ENCODE measurements around the gene CPSF4. TPM values are rescaled to one million over a fixed set of nuclear protein-coding genes. Genes with fewer than 3 reads are reported as not detected.
"Not testable (repeated sequence)": the region's sequence is repeated elsewhere in the genome, so short reads cannot be mapped to it uniquely, and the experiment has no call there.

The CPSF4 gene
- polyA plus RNA-seq, 4 donors: 30.3 to 31.5 (median 30.5) TPM

DNA sequence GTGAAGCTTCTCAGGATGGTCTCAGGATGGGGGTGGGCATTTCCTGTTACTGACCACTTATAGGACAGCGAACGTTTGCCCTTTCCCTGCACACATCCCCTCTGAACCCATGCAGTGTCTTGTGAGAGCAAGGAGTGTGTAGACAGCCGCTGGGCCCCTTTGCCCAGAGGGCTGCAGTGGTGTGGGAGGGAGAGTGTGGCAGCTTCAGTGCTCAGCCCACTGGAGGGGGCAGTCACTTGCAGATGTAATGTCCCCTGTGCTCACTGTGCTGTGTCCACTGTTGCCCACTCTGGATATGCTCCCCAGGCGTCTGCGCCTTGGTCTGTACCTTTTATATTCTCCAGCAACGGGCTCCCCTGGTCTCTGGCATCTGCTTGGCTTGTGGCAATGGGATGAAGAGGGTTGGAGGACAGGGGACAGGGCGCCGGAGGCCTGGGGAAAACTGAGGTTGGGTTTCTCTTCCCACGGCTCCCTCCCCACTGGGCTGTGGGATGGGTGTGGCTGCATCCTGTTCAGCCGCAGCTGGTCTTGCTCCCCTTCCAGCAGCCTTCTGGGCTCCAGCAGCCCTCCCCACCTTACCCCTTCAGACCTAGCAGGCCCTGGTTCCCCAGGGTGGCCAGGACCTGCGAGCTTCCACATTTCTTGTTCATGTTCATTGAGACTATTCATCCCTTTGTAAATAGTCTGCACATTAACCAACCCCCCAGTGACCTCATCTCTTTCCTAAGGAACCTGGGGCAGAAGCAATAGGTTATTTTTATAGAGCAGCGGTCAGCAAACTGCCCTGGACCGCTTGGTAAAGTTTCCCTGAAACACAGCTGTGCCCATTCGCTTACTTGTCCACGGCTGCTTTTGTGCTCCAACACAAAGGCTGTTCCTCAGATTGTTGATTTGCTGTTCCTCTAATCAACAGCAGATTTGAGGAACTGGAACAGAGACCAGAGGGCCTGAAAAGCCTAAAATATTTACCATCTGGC is 40.0 kb downstream of the CPSF4 start:
- DNase-seq (ENCODE audit: low read depth in 4 of 4, low spot score in 3 of 4): no peak

DNA sequence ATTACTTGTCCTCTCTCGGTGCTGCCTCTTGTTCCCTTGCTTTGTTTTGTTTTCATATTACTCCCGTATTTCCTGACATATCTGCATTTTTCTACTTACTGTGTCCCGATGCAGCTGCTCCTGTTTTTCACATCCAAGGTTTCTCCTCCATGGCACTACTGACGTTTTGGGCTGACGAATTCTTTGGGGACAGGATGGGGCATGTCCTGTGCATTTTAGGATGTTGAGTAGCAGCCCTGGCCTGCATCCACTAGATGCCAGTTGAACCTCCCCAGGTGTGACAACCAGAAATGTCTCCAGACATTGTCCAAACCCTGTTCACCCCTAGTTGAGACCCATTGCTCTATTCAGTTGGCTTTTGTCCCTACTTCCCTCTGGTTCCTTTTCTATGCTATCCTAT is 46.4 kb downstream of the CPSF4 start:
- no peak for DNase-seq (ENCODE audit: low read depth in 4 of 4, low spot score in 3 of 4)

DNA sequence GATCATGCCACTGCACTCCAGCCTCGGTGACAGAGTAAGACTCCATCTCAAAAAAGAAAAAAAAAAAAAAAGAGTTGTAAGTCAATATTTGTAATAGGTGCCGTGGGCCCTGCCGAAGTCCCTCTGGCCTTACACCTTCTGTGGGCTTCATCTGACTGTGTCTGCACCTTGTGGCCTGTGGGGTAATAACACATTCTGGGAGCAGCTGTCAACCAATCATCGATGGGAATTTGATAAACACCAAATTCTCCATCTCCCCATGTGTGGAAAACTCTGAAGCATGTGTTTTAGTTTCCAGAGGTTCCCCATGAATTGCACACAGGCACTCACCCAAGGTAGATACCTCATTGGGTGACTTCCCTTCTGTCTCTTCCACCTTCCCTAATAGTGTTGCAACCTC is 50.5 kb downstream of the CPSF4 start:
- DNase-seq (ENCODE audit: low read depth in 4 of 4, low spot score in 3 of 4): no peak

DNA sequence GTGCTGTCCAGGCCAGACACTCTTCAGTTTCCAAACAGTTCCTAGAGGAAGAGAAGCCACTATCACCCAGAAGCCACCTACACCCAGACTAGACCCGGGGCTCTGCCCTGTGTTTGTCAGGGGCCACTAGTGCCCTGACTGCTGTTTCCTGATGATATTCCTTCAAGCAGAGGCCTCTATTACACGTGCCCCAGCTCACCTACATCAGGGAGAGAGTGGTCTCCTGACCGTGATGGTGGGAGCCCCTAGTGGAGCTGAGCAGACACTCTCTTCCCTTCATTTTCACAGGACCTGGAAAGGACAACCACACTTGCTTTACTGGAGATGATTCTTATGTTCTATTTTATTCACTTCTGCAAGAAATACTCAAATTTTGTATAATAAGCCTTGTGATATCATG is 52.1 kb downstream of the CPSF4 start:
- DNase-seq (ENCODE audit: low read depth in 4 of 4, low spot score in 3 of 4): no peak

DNA sequence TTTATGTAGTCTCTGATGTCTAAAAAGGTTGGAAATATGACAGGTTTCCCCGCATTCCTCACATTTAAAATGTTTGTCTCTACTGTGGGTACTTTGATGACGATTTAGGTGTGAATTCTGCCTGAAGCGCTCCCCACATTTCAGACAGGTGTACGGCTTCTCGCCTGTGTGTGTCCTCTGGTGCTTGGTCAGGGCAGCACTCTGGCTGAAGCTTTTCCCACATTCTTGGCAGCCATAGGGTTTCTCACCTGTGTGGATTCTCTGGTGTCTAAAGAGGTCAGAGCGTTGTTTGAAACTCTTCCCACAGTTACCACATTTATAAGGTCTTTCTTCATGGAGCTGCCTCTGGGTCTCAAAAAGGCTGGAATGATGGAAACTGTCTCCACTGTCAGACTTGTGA is 55.1 kb downstream of the CPSF4 start:
- DNase-seq (ENCODE audit: low read depth in 4 of 4, low spot score in 3 of 4): no peak

DNA sequence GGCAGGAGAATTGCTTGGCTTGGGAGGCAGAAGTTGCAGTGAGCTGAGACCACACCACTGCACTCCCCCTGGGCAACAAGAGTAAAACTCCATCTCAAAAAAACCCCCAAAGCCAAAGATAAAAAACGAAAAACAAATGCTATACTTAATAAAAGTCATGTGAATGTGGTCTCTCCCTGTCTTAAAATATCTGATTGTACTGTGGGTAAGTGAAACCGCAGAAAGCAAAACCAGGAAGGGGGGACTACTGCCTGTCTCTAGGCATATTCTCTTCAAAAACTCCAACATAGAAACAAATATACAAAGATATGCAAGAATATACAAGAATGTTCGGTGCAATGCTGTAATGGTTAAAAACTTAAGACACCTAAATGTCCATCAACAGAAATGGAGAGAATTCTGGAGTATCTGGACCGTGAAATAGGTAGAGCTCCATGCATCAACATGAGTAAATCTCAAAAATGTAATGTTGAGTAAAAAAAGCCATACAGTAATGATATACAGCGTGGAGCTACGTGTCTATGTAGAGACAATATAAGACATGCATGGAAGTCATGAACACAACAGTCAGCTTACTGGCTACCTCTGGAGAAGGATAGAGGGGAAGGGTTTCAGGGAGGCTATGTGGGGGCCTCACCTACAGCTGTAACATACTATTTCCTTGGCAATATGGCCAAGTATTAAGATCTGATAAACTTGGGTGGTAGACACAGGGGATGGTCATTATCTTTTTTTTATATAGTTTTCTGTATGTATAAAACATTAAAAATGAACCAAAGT is 59.2 kb downstream of the CPSF4 start:
- no peak for DNase-seq (ENCODE audit: low read depth in 4 of 4, low spot score in 3 of 4)

DNA sequence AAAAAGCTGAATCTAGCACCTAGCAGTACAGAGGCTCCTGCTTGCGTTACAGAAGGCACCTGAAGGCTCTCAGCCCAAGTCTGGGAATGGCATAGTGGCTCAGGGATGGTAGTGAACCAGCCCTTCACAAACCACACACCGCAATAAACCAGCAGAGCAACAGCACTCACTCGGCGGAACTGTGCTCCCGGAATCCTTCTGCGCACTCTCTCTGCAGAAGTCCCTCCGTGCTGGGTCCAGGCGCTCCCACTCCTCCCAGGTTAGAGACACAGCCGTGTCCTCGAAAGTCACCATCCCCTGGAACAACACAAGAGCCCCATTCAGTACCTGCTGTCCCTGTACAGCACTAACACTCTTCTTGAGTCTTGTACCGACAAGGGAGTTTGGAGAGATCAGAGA is 59.8 kb downstream of the CPSF4 start:
- DNase-seq (ENCODE audit: low read depth in 4 of 4, low spot score in 3 of 4): no peak

DNA sequence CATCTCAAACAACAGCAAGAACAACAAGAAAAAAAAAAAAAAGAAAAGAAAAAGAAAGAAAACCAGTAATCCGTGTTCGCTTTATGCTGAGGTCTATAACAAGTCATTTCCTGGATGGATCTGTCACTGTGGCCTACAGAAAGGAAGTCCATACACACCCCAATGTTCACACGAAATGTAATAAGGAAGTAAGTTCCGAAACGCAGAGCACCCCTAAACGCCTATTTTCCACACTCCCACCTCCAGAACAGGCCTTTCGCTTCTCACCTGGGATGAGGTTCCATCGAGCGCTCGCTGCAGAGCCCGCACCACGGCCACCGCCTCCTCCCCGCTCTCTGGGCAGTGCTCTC is 60.6 kb downstream of the CPSF4 start:
- no peak for DNase-seq (ENCODE audit: low read depth in 4 of 4, low spot score in 3 of 4)

DNA sequence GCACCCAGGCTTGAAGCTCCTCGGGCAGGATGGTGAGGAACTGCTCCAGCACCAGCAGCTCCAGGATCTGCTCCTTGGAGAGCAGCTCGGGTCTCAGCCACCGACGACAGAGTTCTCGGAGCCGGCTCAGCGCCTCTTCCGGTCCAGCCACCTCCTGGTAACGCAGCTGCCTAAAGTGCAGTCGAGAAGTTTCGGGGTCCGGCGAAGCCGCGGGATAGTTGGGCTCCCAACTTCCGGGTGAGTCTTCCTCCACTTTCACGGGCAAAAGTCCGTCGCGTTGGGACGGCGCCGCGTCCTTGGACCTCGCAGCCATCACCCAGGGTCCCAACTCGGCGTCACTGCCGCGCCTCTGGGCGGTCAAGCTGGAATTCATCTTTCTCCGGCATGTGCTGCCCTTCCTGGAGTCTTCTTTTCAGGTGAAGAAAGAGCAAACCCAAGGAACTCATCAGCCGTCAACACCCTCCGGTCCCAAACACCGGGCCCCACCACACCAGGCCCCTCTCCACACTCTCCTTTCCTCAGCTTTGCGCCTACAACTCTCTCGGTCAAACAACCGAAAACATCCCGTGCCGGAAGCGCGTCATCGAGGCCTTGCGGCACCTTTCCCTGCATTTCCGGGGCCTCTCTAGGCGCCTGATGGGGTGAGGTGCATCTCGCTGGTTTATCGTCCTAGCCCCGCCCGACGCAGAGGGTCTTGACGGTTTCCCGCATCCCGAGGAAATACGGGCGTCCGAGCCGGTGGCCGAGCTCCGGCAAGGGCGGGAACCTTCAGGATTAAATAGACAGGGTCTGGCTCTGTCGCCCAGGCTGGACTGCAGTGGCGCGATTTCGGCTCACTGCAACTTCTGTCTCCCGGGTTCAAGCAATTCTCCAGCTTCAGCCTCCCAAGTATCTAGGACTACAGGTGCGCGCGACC is 61.2 kb downstream of the CPSF4 start, which contains the start of gene ZNF394:
Gene ZNF394 (minus strand): TSS at position 561 of the 916 bp plus-strand sequence. CDS start 188 bp downstream, at position 373.
- DNase-seq (ENCODE audit: low read depth in 4 of 4, low spot score in 3 of 4): peak; percentile 84 to 92 (median 88)

DNA sequence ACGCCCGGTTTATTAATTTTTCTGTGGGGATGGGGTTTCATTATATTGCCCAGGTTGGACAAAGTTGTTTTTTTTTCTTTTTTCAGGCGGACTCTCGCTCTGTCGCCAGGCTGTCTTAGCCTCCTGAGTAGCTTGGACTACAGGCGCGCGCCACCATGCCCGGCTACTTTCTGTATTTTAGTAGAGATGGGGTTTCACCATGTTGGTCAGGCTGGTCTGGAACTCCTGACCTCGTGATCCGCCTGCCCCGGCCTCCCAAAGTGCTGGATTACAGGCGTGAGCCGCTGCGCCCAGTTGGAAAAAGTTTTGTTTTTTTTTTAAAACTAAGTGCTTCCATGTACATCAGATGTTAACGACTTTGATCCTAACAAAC is 61.9 kb downstream of the CPSF4 start:
- DNase-seq (ENCODE audit: low read depth in 4 of 4, low spot score in 3 of 4): no peak

DNA sequence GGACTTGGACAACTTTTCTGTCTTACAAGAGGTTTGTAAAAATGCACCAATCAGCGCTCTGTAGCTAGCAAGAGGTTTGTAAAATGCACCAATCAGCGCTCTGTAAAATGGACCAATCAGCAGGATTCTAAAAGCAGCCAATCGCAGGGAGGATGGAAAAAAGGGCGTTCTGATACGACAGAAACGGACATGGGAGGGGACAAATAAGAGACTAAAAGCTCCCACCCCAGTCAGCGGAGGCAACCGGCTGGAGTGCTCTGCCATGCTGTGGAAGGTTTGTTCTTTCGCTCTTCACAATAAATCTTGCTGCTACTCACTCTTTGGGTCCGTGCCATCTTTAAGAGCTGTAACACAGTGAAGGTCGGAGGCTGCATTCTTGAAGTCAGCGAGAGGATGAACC is 62.5 kb downstream of the CPSF4 start:
- DNase-seq (ENCODE audit: low read depth in 4 of 4, low spot score in 3 of 4): not testable (repeated sequence)

DNA sequence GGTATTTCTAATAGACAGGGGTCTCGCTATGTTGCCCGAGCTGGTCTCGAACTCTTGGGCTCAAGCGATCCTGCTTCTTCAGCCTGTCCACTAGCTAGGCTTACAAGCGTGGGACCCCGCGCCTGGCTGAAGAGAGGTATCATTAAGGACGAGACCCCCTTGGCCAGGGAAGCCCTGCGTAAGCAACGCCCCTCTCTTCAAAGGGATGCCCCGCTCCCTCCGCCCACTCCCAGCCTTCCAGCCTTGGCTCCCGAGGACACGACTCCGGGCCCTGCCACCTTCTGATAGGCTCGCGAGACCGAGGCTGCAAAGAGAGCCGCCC is 65.5 kb downstream of the CPSF4 start:
- peak in 1 of 4 donors; percentile 97 for DNase-seq (ENCODE audit: low read depth in 4 of 4, low spot score in 3 of 4)

DNA sequence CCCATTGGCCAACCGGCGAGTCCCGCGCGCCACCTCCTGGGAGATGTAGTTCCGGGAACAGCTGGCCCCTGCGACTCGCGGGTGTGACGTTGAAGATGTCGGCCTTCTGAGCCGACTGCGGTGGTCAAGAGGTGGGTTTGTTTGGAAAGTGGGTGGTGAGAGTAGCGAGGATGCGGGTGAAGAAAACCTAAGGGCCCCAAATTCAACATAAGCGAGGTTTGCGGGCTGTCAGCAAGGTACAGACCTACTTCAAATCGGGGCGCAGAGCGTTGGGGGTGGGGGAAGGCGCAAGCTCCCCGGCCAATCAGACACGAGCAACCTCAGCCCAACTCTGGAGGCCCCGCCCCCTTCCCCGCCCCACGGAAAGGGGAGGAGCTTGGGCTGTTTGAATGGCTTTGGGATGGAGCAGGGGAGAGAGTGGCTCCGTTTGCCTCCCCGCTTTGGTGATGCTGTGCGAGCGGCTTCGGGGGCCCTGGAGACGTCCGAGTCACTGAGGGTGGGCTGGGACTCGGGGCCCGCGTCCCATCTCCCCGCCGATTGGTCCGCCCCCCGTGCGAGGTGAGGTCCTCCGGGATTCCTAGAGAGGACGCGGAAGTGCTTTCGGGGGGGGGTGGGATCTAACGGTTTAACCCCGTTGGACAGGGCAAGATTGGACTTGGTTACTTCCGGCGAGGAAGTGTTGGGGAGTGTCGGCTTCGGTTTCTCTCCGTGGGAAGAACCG is 66.0 kb downstream of the CPSF4 start, which contains the start of gene ZKSCAN5:
Gene ZKSCAN5 (plus strand): TSS at position 60 of the 721 bp plus-strand sequence. CDS start 1,383 bp downstream, outside the sequence.
- peak; percentile 94 to 99 (median 97) for DNase-seq (ENCODE audit: low read depth in 4 of 4, low spot score in 3 of 4)

DNA sequence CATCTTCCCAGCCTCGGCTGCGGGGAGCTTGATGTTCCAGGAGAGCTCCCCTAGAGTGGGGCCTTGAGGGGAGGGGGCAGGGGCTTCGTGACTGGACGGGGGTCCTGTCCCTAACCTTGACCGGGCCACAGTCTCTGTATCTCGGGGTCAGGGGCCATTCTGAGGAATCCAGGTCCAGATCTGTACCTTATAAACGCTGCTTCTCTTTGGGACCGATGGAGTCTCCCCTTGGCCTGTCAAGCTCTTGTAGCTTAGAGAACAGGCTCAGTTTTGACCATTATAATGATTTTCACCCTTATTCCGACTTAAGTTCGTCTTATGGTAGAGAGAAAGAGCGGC is 66.5 kb downstream of the CPSF4 start:
- DNase-seq (ENCODE audit: low read depth in 4 of 4, low spot score in 3 of 4): no peak

Other genes starting within 250 kb of the CPSF4 start
- not detected for gene KPNA7, start 230.8 kb upstream of the CPSF4 start, polyA plus RNA-seq (ENCODE audit: insufficient read length in 4 of 4)
- gene MYH16, start 166.1 kb upstream of the CPSF4 start, polyA plus RNA-seq (ENCODE audit: insufficient read length in 4 of 4): under 1 TPM in 3 of 4 donors, not detected in 1; 0.04 to 0.10 (median 0.06) TPM
- 100 to 1,000 TPM; 112 to 122 (median 116) TPM for gene ARPC1A, start 113.0 kb upstream of the CPSF4 start, polyA plus RNA-seq (ENCODE audit: insufficient read length in 4 of 4)
- 10 to 100 TPM; 30.6 to 42.7 (median 32.5) TPM for gene ARPC1B, start 64.2 kb upstream of the CPSF4 start, polyA plus RNA-seq (ENCODE audit: insufficient read length in 4 of 4)
- gene PDAP1, start 30.3 kb upstream of the CPSF4 start, polyA plus RNA-seq (ENCODE audit: insufficient read length in 4 of 4): 100 to 1,000 TPM; 132 to 154 (median 134) TPM
- 100 to 1,000 TPM; 113 to 123 (median 118) TPM for gene BUD31, start 30.0 kb upstream of the CPSF4 start, polyA plus RNA-seq (ENCODE audit: insufficient read length in 4 of 4)
- gene PTCD1, start 145 bp upstream of the CPSF4 start, polyA plus RNA-seq (ENCODE audit: insufficient read length in 4 of 4): 1 to 10 TPM; 3.7 to 6.1 (median 4.5) TPM
- 100 to 1,000 TPM; 400 to 442 (median 427) TPM for gene ATP5MF, start 27.2 kb downstream of the CPSF4 start, polyA plus RNA-seq (ENCODE audit: insufficient read length in 4 of 4)
- 10 to 100 TPM; 23.1 to 31.5 (median 24.2) TPM for gene ZNF789, start 33.9 kb downstream of the CPSF4 start, polyA plus RNA-seq (ENCODE audit: insufficient read length in 4 of 4)
- 10 to 100 TPM; 14.0 to 15.3 (median 14.4) TPM for gene ZNF394, start 61.3 kb downstream of the CPSF4 start, polyA plus RNA-seq (ENCODE audit: insufficient read length in 4 of 4)
- 10 to 100 TPM; 14.4 to 16.6 (median 16.3) TPM for gene ZKSCAN5, start 65.7 kb downstream of the CPSF4 start, polyA plus RNA-seq (ENCODE audit: insufficient read length in 4 of 4)
- 10 to 100 TPM; 15.8 to 18.3 (median 17.4) TPM for gene FAM200A, start 113.2 kb downstream of the CPSF4 start, polyA plus RNA-seq (ENCODE audit: insufficient read length in 4 of 4)
- gene ZNF655, start 119.7 kb downstream of the CPSF4 start, polyA plus RNA-seq (ENCODE audit: insufficient read length in 4 of 4): 10 to 100 TPM; 65.7 to 81.6 (median 73.6) TPM
- 1 to 10 TPM; 1.5 to 2.8 (median 2.4) TPM for gene TMEM225B, start 159.3 kb downstream of the CPSF4 start, polyA plus RNA-seq (ENCODE audit: insufficient read length in 4 of 4)
- 10 to 100 TPM; 18.2 to 20.9 (median 19.6) TPM for gene ZSCAN25, start 178.0 kb downstream of the CPSF4 start, polyA plus RNA-seq (ENCODE audit: insufficient read length in 4 of 4)
- gene CYP3A5, start 241.1 kb downstream of the CPSF4 start, polyA plus RNA-seq (ENCODE audit: insufficient read length in 4 of 4): 1 to 10 TPM; 1.2 to 2.0 (median 1.3) TPM

Measured in right renal pelvis (tissue), 4 donors.